HEK293T (cell line): ENCODE results near the gene CCDC88A.

Source experiments
- BHLHE40 ChIP-seq: fragments of 450-650 bp; IDR thresholded peaks from 2 replicates; pipeline ENCODE4 v1.6.1; 2016; ENCODE audit warnings: mild to moderate bottlenecking, moderate library complexity, borderline replicate concordance
- FOXA1 ChIP-seq: fragments of 450-650 bp; IDR thresholded peaks from 2 replicates; pipeline ENCODE4 v1.6.1; 2016; ENCODE audit warnings: mild to moderate bottlenecking
- HDGF ChIP-seq: fragments of 450-650 bp; IDR thresholded peaks from 2 replicates; pipeline ENCODE4 v1.6.1; 2017; ENCODE audit warnings: antibody characterized with exemption, borderline replicate concordance
- SP1 ChIP-seq: fragments of 450-650 bp; IDR thresholded peaks from 2 replicates; pipeline ENCODE4 v1.6.1; 2017

GRCh38 chr2:55441280-55441892 is 21.7 kb upstream of the CCDC88A start:
- no peak for TF ChIP-seq HDGF
- TF ChIP-seq FOXA1, result no peak
- no peak for TF ChIP-seq BHLHE40
- TF ChIP-seq SP1, result no peak
